Measurements from ENCODE around the gene YWHAB.

Gene YWHAB

GRCh38 chr20:44916586-44916985, 31.1 kb downstream of the YWHAB start:
- DNase-seq, result no peak

- DNase-seq, result no peak
These were observed 31.9 kb downstream of the YWHAB start for GRCh38 chr20:44917399-44917798.

- no peak for DNase-seq
These were observed 32.8 kb downstream of the YWHAB start for GRCh38 chr20:44918342-44918741.

- DNase-seq, result no peak
These were observed 33.3 kb downstream of the YWHAB start for GRCh38 chr20:44918761-44919160.

- DNase-seq, result no peak
These were observed 35.9 kb downstream of the YWHAB start for GRCh38 chr20:44921447-44921846.

- no peak for DNase-seq
These were observed 39.0 kb downstream of the YWHAB start for GRCh38 chr20:44924541-44924940.

- DNase-seq, result no peak
These were observed 43.1 kb downstream of the YWHAB start for GRCh38 chr20:44928595-44928994.

- DNase-seq, result no peak
These were observed 45.1 kb downstream of the YWHAB start for GRCh38 chr20:44930517-44931168.

- DNase-seq, result no peak
These were observed 46.4 kb downstream of the YWHAB start for GRCh38 chr20:44931911-44932310.

GRCh38 chr20:44932916-44933315, 47.4 kb downstream of the YWHAB start:
- no peak for DNase-seq

- DNase-seq, result no peak
These were observed 51.0 kb downstream of the YWHAB start for GRCh38 chr20:44936510-44936909.

- no peak for DNase-seq
These were observed 53.1 kb downstream of the YWHAB start for GRCh38 chr20:44938637-44939036.

GRCh38 chr20:44941120-44941691, 55.7 kb downstream of the YWHAB start:
- no peak for DNase-seq

- DNase-seq, result no peak
These were observed 56.9 kb downstream of the YWHAB start for GRCh38 chr20:44942264-44942973.

GRCh38 chr20:44943828-44944227, 58.3 kb downstream of the YWHAB start:
- DNase-seq, result no peak

- DNase-seq, result no peak
These were observed 59.8 kb downstream of the YWHAB start for GRCh38 chr20:44945261-44945660.

- no peak for DNase-seq
These were observed 60.9 kb downstream of the YWHAB start for GRCh38 chr20:44946271-44946852.

- no peak for DNase-seq
These were observed 62.6 kb downstream of the YWHAB start for GRCh38 chr20:44948107-44948506.

GRCh38 chr20:44948513-44948912, 63.0 kb downstream of the YWHAB start:
- no peak for DNase-seq

GRCh38 chr20:44950368-44950767, 64.9 kb downstream of the YWHAB start:
- DNase-seq, result no peak

- no peak for DNase-seq
These were observed 67.2 kb downstream of the YWHAB start for GRCh38 chr20:44952731-44953130.

GRCh38 chr20:44954211-44954610, 68.7 kb downstream of the YWHAB start:
- no peak for DNase-seq

GRCh38 chr20:44955270-44955669, 69.8 kb downstream of the YWHAB start:
- no peak for DNase-seq

- no peak for DNase-seq
These were observed 70.9 kb downstream of the YWHAB start for GRCh38 chr20:44956410-44956809.

All from bone marrow (tissue), 2 donors.